Loucy (cell line): ENCODE measurements around the gene LRRC59.

Experiments used
- EZH2phosphoT487 ChIP-seq: fragments of 200-600 bp; IDR thresholded peaks from 2 replicates; pipeline ENCODE4 v1.6.1; 2018; ENCODE audit warnings: antibody characterized with exemption, mild to moderate bottlenecking, moderate library complexity, borderline replicate concordance
- TF ChIP-seq, protein P1 (sequence below): fragments of 200-600 bp; sonication (generic); conservative IDR thresholded peaks from 2 replicates; pipeline ENCODE4 v1.5.1; 2014; ENCODE audit warnings: mild to moderate bottlenecking, antibody characterized with exemption, low read length

- TF ChIP-seq, protein P1, sequence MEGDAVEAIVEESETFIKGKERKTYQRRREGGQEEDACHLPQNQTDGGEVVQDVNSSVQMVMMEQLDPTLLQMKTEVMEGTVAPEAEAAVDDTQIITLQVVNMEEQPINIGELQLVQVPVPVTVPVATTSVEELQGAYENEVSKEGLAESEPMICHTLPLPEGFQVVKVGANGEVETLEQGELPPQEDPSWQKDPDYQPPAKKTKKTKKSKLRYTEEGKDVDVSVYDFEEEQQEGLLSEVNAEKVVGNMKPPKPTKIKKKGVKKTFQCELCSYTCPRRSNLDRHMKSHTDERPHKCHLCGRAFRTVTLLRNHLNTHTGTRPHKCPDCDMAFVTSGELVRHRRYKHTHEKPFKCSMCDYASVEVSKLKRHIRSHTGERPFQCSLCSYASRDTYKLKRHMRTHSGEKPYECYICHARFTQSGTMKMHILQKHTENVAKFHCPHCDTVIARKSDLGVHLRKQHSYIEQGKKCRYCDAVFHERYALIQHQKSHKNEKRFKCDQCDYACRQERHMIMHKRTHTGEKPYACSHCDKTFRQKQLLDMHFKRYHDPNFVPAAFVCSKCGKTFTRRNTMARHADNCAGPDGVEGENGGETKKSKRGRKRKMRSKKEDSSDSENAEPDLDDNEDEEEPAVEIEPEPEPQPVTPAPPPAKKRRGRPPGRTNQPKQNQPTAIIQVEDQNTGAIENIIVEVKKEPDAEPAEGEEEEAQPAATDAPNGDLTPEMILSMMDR: no peak
- no peak for TF ChIP-seq EZH2phosphoT487
Measured at GRCh38 chr17:50439008-50439407, 41.7 kb upstream of the LRRC59 start.
